ENCODE results near the gene POU2F1. TPM values are rescaled to one million over a fixed set of nuclear protein-coding genes. Genes with fewer than 3 reads are reported as not detected.
A peak's percentile ranks its signal among the peaks of the same experiment; 100 is the strongest.
"Not testable (repeated sequence)": the region's sequence is repeated elsewhere in the genome, so short reads cannot be mapped to it uniquely, and the experiment has no call there.

POU2F1 gene
- total RNA-seq, 2 donors from 2014 or later = 22.9 to 40.2 TPM

DNA sequence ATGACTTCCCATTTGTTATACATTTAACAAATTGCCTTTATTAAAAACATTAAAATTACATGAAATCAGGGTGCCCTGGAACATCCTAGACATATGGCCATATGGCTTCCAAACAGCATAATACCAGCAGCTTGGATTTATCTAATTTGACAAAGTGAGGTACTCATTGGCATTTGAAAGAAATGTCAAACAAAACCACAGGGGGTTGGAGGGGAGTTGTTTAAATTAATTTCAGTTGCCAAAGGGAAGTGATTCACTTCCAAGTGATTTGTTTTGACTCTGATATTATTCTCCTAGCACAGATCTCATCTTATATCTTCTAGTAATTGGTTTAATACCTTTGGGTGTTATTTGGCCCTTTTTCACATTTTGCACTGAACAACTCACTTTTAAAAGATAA lies 24.5 kb upstream of the POU2F1 start:
- no peak for DNase-seq (ENCODE audit: low spot score)
- no peak overlapping the region for H3K4me3 Mint-ChIP-seq
- H3K27me3 Mint-ChIP-seq = peaks cover 0 to 5% of the 10 kb centered on the region in 2 donors
- no peaks in the 10 kb centered on the region for H3K9me3 Mint-ChIP-seq
- ATAC-seq = no peak
- peaks cover 0 to 2% of the 10 kb centered on the region in 2 donors for H3K4me1 Mint-ChIP-seq (ENCODE audit: low read depth in 2 of 2)
- H3K36me3 Mint-ChIP-seq = no peaks in the 10 kb centered on the region
- H3K27ac Mint-ChIP-seq = no peak overlapping the region

DNA sequence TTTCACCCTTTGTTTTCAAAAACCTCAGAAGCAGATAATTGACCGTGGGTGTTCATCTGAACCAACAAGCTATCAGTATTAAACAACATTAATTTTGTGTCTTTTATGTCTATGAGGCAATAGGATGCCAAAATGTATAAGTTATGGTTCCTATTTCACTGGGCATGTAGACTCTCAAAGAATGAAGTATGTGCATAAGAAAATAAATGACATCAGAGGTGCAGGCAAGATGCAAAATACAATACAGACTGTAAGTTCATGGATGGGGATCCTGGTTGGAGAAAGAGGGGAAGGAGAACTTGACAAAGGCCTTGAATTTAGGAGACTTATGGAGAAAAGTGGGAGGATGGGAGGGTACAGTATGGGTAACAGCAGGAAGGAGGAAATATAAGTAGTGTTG lies 23.4 kb upstream of the POU2F1 start:
- Mint-ChIP-seq H3K9me3 (no peaks in the 10 kb centered on the region), H3K4me1 (ENCODE audit: low read depth in 2 of 2) (peaks cover 0 to 2% of the 10 kb centered on the region in 2 donors), H3K4me3 (no peak overlapping the region), H3K27me3 (peaks cover 0 to 5% of the 10 kb centered on the region in 2 donors), H3K27ac (no peak overlapping the region), H3K36me3 (no peaks in the 10 kb centered on the region)
- DNase-seq (ENCODE audit: low spot score) (no peak), ATAC-seq (no peak)

DNA sequence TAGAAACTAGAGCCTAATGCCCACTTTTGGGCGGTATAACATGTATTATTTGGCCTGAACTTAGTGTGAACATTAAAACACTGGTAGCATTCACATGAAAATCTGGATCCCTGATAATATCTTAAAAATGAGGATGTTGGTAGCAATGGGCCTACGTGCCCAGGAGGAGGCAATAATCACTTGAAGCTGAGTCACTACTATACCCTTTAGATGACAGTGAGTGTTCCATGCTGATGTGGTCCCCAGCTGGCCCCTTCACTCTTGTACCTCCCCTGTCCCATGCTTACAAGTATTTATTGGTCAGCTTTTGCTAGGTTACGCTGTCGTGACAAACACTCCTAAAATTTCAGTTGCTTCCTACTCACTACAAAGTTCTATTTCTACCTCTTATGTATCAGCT lies 23.0 kb upstream of the POU2F1 start:
- no peaks in the 10 kb centered on the region for H3K36me3 Mint-ChIP-seq
- H3K4me1 Mint-ChIP-seq (ENCODE audit: low read depth in 2 of 2) = peaks cover 0 to 2% of the 10 kb centered on the region in 2 donors
- no peak overlapping the region for H3K27ac Mint-ChIP-seq
- DNase-seq (ENCODE audit: low spot score) (no peak), ATAC-seq (no peak)
- no peaks in the 10 kb centered on the region for H3K9me3 Mint-ChIP-seq
- H3K4me3 Mint-ChIP-seq = no peak overlapping the region
- peaks cover 0 to 5% of the 10 kb centered on the region in 2 donors for H3K27me3 Mint-ChIP-seq

DNA sequence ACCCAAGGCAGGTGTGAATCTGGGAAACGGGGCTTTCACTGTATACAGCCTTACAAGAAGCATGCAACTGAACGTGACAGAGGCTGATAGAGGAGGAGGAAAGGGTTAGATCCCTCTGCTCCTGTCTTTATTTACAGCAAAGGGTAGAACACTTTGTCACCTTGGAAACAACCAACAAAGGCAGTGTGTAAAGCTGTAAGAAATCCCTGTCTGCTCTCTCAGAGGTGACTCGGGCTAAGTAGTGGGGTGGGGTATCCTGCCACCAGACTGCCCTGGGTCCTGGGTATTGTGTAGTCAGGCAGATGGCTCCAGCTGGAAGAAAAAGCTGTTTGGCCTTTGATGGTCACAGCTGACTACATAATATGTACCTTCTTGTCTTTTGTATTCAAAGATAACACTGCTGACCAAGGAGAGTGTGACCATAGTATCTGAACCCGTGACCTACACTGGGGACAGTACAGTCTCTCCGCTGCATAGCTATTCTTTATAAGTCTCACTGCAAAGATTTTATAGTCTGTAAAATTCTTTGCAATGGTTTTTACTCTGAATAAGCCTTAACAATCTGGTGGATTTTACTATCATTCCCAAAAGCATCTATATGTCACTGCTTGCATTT lies 22.1 kb upstream of the POU2F1 start:
- peak in 1 of 2 donors; percentile 33 for ATAC-seq
- Mint-ChIP-seq H3K9me3 (no peaks in the 10 kb centered on the region), H3K36me3 (no peaks in the 10 kb centered on the region), H3K4me3 (no peak overlapping the region), H3K27me3 (peaks cover 0 to 2% of the 10 kb centered on the region in 2 donors), H3K4me1 (ENCODE audit: low read depth in 2 of 2) (peaks cover 0 to 2% of the 10 kb centered on the region in 2 donors), H3K27ac (no peak overlapping the region)
- no peak for DNase-seq (ENCODE audit: low spot score)

DNA sequence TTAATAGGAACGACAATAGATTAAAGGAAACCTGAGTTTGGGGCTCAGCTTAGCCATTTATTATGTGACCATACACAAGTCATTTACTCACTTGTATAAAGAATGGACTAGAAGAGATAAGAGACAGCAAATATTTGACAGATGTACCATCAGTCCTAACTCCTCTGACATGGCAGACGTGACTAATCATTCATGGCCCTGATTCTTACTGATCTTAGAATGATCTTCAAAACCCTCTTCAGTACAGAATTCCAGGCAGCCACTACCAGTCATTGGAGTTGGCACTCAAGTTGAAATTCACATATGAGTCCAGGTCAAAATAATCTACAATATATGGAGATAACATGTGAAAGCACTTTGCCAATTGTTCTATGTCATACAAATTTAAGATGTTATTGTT lies 21.0 kb upstream of the POU2F1 start:
- H3K9me3 Mint-ChIP-seq = no peaks in the 10 kb centered on the region

DNA sequence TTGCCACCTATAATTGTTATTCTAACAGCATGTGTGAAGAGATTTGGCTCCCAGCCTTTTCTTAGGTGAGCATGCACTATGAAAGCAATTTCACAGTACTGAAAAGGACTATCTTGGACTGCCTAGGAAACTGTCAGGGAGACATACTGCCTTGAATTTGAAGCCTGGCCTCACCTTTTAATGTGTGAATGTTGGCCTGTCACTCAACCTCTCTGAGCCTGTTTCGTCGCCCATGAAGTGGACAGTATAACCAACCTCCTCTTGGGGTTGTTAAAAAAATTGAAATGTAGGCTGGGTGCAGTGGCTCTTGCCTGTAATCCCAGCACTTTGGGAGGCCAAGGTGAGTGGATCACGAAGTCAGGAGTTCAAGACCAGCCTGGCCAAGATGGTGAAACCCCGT lies 20.4 kb upstream of the POU2F1 start:
- no peaks in the 10 kb centered on the region for H3K36me3 Mint-ChIP-seq
- no peaks in the 10 kb centered on the region for H3K9me3 Mint-ChIP-seq
- no peak overlapping the region for H3K4me3 Mint-ChIP-seq
- ATAC-seq (no peak), DNase-seq (ENCODE audit: low spot score) (no peak)
- no peaks in the 10 kb centered on the region for H3K4me1 Mint-ChIP-seq (ENCODE audit: low read depth in 2 of 2)
- H3K27ac Mint-ChIP-seq = no peak overlapping the region
- H3K27me3 Mint-ChIP-seq = peaks cover 0 to 2% of the 10 kb centered on the region in 2 donors

More for the DNA sequence above, 21.0 kb upstream of the POU2F1 start:
- H3K4me1 Mint-ChIP-seq (ENCODE audit: low read depth in 2 of 2) = peaks cover 0 to 2% of the 10 kb centered on the region in 2 donors
- H3K4me3 Mint-ChIP-seq = no peak overlapping the region
- ATAC-seq (no peak), DNase-seq (ENCODE audit: low spot score) (no peak)
- H3K27me3 Mint-ChIP-seq = peaks cover 0 to 2% of the 10 kb centered on the region in 2 donors
- no peaks in the 10 kb centered on the region for H3K36me3 Mint-ChIP-seq
- H3K27ac Mint-ChIP-seq = no peak overlapping the region

DNA sequence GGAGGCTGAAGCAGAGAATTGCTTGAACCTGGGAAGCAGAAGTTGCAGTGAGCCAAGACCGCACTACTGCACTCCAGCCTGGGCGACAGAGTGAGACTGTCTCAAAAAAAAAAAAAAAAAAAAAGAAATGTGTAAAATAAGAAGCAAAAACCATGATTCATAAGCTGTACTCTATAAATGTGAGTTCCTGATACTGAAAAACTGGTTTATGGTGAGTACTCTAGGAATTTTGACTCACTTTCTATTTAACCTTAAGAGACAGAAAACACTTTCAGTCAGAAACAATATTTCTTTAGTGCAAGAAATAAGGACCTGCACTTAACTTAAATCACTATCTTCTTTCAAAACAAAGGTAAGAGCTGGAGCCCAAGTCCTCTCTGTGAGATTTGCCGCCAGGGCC lies 19.9 kb upstream of the POU2F1 start:
- H3K36me3 Mint-ChIP-seq = no peaks in the 10 kb centered on the region
- peaks cover 0 to 5% of the 10 kb centered on the region in 2 donors for H3K27me3 Mint-ChIP-seq
- H3K9me3 Mint-ChIP-seq = no peaks in the 10 kb centered on the region
- no peaks in the 10 kb centered on the region for H3K4me1 Mint-ChIP-seq (ENCODE audit: low read depth in 2 of 2)
- H3K4me3 Mint-ChIP-seq = no peak overlapping the region
- DNase-seq (ENCODE audit: low spot score) (no peak), ATAC-seq (no peak)
- H3K27ac Mint-ChIP-seq = no peak overlapping the region

DNA sequence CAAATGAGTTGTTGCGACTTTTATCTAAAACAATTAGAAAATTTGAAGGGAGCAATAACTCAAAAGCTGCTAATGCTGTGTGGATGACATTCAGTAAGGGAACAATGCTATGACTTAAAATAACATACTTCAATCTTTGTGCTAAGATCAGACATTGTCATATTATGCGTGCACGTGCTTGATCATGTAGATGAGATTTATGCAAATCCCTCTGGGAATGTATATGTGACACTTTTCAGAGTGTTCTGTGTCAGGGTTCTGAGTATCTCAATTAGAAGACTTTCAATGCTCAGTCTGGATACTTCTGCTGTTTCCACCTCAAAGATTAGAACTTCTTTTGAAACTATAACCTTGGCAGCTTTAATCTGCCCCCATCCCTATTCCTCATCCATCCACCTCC lies 18.6 kb upstream of the POU2F1 start:
- H3K9me3 Mint-ChIP-seq = no peaks in the 10 kb centered on the region
- H3K27me3 Mint-ChIP-seq = peaks cover 0 to 5% of the 10 kb centered on the region in 2 donors
- H3K4me1 Mint-ChIP-seq (ENCODE audit: low read depth in 2 of 2) = no peaks in the 10 kb centered on the region
- no peak overlapping the region for H3K4me3 Mint-ChIP-seq
- H3K27ac Mint-ChIP-seq = no peak overlapping the region
- ATAC-seq (no peak), DNase-seq (ENCODE audit: low spot score) (no peak)
- no peaks in the 10 kb centered on the region for H3K36me3 Mint-ChIP-seq

DNA sequence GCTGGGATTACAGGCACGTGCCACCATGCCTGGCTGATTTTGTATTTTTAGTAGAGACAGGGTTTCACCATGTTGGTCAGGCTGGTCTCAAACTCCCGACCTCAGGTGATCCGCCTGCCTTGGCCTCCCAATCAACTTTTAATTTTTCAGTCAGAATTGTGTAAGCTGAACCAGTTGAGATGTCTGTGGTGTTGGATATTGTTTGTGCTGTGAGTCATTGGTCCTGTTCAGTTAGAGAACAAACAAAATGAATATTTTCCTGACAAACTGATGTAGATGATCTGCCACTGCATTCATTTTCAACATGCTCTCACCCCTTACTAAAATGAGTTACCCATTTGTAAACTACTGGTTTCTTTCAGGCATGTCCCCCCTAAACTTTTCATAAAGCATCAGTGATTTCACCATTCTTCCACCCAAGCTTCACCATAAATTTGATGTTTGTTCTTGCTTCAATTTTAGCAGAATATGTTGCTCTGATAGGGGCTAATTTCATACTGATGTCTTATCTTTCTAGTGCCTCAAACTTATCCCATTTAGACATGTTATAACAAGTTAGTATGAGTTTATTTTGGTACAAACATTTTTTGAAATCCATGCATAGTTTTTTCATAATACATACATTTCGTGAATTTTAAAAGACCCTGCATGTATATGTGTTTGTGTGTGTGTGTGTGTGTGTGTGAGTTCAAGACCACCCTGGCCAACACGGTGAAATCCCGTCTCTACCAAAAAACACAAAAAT lies 15.2 kb upstream of the POU2F1 start:
- H3K4me3 Mint-ChIP-seq; ATAC-seq; H3K4me1 Mint-ChIP-seq (ENCODE audit: low read depth in 2 of 2); DNase-seq (ENCODE audit: low spot score); H3K9me3 Mint-ChIP-seq; H3K27ac Mint-ChIP-seq: not testable (repeated sequence)
- peaks cover 15% of the 10 kb centered on the region for H3K36me3 Mint-ChIP-seq
- peaks cover 0 to 10% of the 10 kb centered on the region in 2 donors for H3K27me3 Mint-ChIP-seq

DNA sequence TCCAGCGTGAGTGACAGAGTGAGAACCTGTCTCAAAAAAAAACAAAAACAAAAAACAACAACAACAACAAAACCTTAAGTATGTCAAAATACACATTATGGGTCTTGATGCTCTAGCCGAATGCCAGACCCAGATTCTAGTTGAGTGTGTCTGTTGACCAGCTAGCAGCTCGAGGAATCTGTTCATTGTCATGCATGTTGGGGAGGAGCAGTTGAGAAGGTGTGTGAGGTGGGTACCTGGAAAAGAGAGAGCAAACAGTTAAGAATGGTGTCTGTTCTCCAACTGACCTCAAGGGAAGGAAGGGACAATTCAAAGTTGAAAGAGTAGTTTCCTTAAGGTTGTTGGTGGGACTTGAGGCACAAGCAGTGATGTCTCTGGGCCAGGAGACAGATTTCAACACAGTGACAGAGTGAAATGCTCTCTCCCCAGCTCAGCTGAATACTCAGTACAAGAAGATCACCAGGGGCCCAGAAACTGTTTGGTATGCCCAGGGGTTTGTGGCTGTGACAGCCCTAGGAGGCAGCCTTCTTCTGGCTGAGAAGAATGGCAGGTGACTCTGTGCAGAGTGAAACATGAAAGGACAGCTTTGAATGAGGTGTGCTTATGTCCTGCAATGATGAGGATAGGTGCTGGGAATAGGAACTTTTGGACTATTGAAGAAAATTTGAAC lies 14.4 kb upstream of the POU2F1 start:
- H3K4me3 Mint-ChIP-seq = no peak overlapping the region
- DNase-seq (ENCODE audit: low spot score) (no peak), ATAC-seq (no peak)
- peaks cover 10 to 12% of the 10 kb centered on the region in 2 donors for H3K4me1 Mint-ChIP-seq (ENCODE audit: low read depth in 2 of 2)
- no peak overlapping the region for H3K27ac Mint-ChIP-seq
- H3K27me3 Mint-ChIP-seq = peaks cover 0 to 8% of the 10 kb centered on the region in 2 donors
- peaks cover 15% of the 10 kb centered on the region for H3K36me3 Mint-ChIP-seq
- H3K9me3 Mint-ChIP-seq = peaks cover 4% of the 10 kb centered on the region

DNA sequence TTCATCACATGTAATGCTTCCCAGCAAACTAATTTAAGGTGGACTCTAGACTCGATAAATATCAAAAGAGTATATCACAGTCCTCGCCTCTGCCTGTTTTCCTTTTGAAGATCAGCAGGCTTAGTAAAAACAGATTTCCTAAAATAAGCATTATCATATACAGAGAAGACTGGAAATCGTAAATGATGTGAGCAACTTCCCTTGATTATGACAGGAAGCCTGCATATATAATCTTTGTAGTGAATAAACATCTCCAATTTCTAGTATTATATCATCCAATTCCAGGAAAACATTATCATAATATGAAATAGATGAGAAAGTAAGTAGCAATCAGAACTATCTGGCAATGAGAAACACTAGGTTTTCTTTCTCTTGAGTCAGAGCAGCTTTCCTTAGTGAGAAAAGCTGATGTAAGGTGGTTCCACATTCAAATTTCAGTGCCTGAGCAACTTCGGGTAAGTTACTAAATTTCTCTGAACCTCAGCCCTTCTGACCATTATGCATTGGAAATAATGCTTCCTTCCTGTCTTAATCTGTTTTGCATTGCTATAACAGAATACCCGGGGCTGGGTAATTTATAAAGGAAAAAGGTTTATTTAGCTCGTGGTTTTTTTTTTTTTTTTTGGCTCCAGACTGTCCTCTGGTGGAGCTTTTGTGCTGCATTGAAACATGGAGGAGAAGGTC lies 12.6 kb upstream of the POU2F1 start:
- H3K27ac Mint-ChIP-seq = peak overlapping the region; percentile 68 to 85
- ATAC-seq (peak; percentile 69 to 70), DNase-seq (ENCODE audit: low spot score) (no peak)
- H3K36me3 Mint-ChIP-seq = peaks cover 15% of the 10 kb centered on the region
- peaks cover 4% of the 10 kb centered on the region for H3K9me3 Mint-ChIP-seq
- H3K4me3 Mint-ChIP-seq = peak overlapping the region; percentile 34
- peaks cover 0 to 8% of the 10 kb centered on the region in 2 donors for H3K27me3 Mint-ChIP-seq
- H3K4me1 Mint-ChIP-seq (ENCODE audit: low read depth in 2 of 2) = peaks cover 10 to 14% of the 10 kb centered on the region in 2 donors

DNA sequence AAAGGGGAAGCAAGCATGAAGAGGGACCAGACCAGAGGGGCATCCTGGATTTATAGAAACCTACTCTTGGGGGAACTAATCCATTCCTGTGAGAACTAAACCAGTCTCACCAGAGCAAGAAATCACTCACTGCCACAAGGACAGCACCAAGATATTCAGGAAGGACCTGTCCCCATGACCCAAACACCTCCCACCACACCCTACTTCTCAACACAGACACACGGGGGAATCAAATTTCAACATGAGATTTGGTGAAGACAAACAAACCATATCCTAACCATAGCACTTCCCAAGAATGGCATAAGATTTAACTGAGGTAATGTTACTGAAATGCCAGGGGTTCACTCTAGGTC lies 12.1 kb upstream of the POU2F1 start:
- DNase-seq (ENCODE audit: low spot score) (no peak), ATAC-seq (peak; percentile 9 to 67)
- peaks cover 15% of the 10 kb centered on the region for H3K36me3 Mint-ChIP-seq
- peak overlapping the region; percentile 68 to 85 for H3K27ac Mint-ChIP-seq
- H3K9me3 Mint-ChIP-seq = peaks cover 4% of the 10 kb centered on the region
- H3K4me1 Mint-ChIP-seq (ENCODE audit: low read depth in 2 of 2) = peaks cover 10 to 14% of the 10 kb centered on the region in 2 donors
- H3K4me3 Mint-ChIP-seq = peak overlapping the region; percentile 34
- peaks cover 3 to 9% of the 10 kb centered on the region in 2 donors for H3K27me3 Mint-ChIP-seq

DNA sequence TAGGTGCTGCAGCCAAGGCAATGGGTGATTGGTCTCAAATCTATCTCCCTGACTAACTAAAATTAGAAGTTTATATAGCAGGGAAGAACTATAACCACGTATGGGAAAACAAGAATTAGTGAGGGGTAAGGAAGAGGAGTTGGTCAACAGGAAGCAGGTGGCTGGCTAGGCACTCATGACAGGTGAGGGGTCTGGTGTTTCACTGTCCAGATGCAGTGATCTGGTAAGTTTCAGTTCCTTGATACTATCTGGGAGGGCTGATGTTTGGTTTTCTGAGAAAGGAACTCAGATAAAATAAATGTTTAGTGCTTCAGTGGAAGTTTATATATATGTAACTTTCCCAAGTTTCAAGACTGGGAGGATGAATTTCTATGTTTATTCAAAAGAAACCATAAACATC lies 11.6 kb upstream of the POU2F1 start:
- Mint-ChIP-seq H3K27me3 (peaks cover 8 to 13% of the 10 kb centered on the region in 2 donors), H3K36me3 (peaks cover 15% of the 10 kb centered on the region), H3K4me3 (peak overlapping the region; percentile 34), H3K4me1 (ENCODE audit: low read depth in 2 of 2) (peaks cover 10 to 14% of the 10 kb centered on the region in 2 donors), H3K9me3 (peaks cover 4% of the 10 kb centered on the region), H3K27ac (peak overlapping the region; percentile 68 to 85)
- no peak for DNase-seq (ENCODE audit: low spot score)
- no peak for ATAC-seq
